ENCODE measurements around the gene PIP4P1. TPM values are rescaled to one million over a fixed set of nuclear protein-coding genes. Genes with fewer than 3 reads are reported as not detected.

The PIP4P1 gene
- total and polyA plus RNA-seq, 9 of the 15 experiments (the other 6 are each of a cell fraction or from before 2014, with no cell fraction given), result 5.3 to 20.9 (median 10.7) TPM

DNA sequence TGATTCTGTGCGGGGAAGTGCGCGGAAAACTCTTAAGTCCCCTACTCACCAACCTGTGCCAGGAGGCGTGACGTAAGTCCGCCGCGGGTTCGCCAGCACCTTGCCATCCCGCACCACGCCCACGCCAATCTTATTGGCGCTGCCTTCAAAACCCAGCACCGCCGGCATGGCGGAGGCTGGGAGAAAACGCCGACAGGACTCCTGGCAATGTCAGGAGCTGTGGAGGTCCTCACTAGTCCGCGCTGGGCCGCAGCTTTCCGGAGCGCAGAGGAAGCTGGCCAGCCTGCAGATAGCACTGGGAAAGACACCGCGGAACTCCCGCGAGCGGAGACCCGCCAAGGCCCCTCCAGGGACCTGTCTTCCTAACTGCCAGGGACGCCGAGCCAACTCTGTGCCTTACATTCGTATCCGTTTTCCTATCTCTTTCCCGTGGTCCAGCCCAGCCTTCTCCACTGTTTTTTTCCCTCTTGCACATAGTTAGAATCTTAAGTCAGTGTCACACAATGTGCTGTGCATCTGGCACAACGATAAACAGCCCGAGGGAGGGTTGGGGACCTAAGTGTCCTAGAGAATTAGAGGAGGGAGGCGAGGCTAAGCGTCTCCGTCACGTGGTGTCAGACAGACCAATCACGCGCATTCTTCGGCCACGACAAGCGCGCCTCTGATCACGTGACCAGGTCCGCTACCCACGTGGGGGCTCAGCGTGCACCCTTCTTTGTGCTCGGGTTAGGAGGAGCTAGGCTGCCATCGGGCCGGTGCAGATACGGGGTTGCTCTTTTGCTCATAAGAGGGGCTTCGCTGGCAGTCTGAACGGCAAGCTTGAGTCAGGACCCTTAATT, 6.5 kb downstream of the PIP4P1 start, which contains the start of the genes APEX1 and OSGEP (continued):
- TF ChIP-seq, protein P1, sequence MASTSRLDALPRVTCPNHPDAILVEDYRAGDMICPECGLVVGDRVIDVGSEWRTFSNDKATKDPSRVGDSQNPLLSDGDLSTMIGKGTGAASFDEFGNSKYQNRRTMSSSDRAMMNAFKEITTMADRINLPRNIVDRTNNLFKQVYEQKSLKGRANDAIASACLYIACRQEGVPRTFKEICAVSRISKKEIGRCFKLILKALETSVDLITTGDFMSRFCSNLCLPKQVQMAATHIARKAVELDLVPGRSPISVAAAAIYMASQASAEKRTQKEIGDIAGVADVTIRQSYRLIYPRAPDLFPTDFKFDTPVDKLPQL (IDR thresholded peaks at IDR 0.05; ENCODE audit: extremely low read depth, insufficient read length), result peak; percentile 21
- TF ChIP-seq BRCA1 (IDR thresholded peaks at IDR 0.05) (no peak), BRCA1 (CRISPR knock-in tag; IDR thresholded peaks at IDR 0.05) (no peak), NFIX (CRISPR knock-in tag; IDR thresholded peaks at IDR 0.05; ENCODE audit: low read depth) (no peak), RB1 (IDR thresholded peaks at IDR 0.05; ENCODE audit: low read depth) (peak; percentile 44; the same call in 1 of the 2 replicates), RBM22 (IDR thresholded peaks at IDR 0.05; ENCODE audit: low read depth, low read length, poor library complexity, severe bottlenecking) (no peak), TCF3 (CRISPR knock-in tag; IDR thresholded peaks at IDR 0.05) (no peak), HLTF (IDR thresholded peaks at IDR 0.05) (no peak), MTA3 (IDR thresholded peaks at IDR 0.05; ENCODE audit: borderline replicate concordance) (no peak; the same call in 1 of the 2 replicates), FOXK1 (CRISPR knock-in tag; IDR thresholded peaks at IDR 0.05; ENCODE audit: borderline replicate concordance) (0 out of 2 replicates have a peak, but pooled peaks have one; percentile 23), FIP1L1 (IDR thresholded peaks at IDR 0.05; ENCODE audit: low read depth, low read length, poor library complexity, severe bottlenecking) (no peak), NFIC (IDR thresholded peaks at IDR 0.05) (peak; percentile 32; the same call in 1 of the 2 replicates), NEUROD1 (IDR thresholded peaks at IDR 0.05; ENCODE audit: borderline replicate concordance, low read depth, low read length, partially characterized antibody) (no peak), NRF1 (conservative IDR thresholded peaks at IDR 0.05 in 1 of 2, IDR thresholded peaks at IDR 0.05 in 1 of 2) (peak in 1 of 2 experiments; percentile 51; a peak in 3 of 4 replicates), LCOR (CRISPR knock-in tag; IDR thresholded peaks at IDR 0.05) (no peak; the same call in 1 of the 2 replicates), ZBED1 (IDR thresholded peaks at IDR 0.05) (no peak)
- TF ChIP-seq, protein P2, sequence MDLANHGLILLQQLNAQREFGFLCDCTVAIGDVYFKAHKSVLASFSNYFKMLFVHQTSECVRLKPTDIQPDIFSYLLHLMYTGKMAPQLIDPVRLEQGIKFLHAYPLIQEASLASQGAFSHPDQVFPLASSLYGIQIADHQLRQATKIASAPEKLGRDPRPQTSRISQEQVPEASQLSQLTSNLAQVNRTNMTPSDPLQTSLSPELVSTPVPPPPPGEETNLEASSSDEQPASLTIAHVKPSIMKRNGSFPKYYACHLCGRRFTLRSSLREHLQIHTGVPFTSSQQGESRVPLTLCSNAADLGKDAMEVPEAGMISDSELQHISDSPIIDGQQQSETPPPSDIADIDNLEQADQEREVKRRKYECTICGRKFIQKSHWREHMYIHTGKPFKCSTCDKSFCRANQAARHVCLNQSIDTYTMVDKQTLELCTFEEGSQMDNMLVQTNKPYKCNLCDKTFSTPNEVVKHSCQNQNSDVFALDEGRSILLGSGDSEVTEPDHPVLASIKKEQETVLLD (IDR thresholded peaks at IDR 0.05), result peak; percentile 42; the same call in 1 of the 2 replicates
- TF ChIP-seq, protein P3, sequence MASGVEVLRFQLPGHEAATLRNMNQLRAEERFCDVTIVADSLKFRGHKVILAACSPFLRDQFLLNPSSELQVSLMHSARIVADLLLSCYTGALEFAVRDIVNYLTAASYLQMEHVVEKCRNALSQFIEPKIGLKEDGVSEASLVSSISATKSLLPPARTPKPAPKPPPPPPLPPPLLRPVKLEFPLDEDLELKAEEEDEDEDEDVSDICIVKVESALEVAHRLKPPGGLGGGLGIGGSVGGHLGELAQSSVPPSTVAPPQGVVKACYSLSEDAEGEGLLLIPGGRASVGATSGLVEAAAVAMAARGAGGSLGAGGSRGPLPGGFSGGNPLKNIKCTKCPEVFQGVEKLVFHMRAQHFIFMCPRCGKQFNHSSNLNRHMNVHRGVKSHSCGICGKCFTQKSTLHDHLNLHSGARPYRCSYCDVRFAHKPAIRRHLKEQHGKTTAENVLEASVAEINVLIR (CRISPR knock-in tag; IDR thresholded peaks at IDR 0.05), result 0 out of 2 replicates have a peak, but pooled peaks have one; percentile 35
- TF ChIP-seq, protein P4, sequence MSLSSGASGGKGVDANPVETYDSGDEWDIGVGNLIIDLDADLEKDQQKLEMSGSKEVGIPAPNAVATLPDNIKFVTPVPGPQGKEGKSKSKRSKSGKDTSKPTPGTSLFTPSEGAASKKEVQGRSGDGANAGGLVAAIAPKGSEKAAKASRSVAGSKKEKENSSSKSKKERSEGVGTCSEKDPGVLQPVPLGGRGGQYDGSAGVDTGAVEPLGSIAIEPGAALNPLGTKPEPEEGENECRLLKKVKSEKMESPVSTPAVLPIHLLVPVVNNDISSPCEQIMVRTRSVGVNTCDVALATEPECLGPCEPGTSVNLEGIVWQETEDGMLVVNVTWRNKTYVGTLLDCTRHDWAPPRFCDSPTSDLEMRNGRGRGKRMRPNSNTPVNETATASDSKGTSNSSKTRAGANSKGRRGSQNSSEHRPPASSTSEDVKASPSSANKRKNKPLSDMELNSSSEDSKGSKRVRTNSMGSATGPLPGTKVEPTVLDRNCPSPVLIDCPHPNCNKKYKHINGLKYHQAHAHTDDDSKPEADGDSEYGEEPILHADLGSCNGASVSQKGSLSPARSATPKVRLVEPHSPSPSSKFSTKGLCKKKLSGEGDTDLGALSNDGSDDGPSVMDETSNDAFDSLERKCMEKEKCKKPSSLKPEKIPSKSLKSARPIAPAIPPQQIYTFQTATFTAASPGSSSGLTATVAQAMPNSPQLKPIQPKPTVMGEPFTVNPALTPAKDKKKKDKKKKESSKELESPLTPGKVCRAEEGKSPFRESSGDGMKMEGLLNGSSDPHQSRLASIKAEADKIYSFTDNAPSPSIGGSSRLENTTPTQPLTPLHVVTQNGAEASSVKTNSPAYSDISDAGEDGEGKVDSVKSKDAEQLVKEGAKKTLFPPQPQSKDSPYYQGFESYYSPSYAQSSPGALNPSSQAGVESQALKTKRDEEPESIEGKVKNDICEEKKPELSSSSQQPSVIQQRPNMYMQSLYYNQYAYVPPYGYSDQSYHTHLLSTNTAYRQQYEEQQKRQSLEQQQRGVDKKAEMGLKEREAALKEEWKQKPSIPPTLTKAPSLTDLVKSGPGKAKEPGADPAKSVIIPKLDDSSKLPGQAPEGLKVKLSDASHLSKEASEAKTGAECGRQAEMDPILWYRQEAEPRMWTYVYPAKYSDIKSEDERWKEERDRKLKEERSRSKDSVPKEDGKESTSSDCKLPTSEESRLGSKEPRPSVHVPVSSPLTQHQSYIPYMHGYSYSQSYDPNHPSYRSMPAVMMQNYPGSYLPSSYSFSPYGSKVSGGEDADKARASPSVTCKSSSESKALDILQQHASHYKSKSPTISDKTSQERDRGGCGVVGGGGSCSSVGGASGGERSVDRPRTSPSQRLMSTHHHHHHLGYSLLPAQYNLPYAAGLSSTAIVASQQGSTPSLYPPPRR (CRISPR knock-in tag; IDR thresholded peaks at IDR 0.05; ENCODE audit: borderline replicate concordance), result no peak
